ENCODE measurements around the gene HARBI1.

HARBI1 gene, protein sequence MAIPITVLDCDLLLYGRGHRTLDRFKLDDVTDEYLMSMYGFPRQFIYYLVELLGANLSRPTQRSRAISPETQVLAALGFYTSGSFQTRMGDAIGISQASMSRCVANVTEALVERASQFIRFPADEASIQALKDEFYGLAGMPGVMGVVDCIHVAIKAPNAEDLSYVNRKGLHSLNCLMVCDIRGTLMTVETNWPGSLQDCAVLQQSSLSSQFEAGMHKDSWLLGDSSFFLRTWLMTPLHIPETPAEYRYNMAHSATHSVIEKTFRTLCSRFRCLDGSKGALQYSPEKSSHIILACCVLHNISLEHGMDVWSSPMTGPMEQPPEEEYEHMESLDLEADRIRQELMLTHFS

DNA sequence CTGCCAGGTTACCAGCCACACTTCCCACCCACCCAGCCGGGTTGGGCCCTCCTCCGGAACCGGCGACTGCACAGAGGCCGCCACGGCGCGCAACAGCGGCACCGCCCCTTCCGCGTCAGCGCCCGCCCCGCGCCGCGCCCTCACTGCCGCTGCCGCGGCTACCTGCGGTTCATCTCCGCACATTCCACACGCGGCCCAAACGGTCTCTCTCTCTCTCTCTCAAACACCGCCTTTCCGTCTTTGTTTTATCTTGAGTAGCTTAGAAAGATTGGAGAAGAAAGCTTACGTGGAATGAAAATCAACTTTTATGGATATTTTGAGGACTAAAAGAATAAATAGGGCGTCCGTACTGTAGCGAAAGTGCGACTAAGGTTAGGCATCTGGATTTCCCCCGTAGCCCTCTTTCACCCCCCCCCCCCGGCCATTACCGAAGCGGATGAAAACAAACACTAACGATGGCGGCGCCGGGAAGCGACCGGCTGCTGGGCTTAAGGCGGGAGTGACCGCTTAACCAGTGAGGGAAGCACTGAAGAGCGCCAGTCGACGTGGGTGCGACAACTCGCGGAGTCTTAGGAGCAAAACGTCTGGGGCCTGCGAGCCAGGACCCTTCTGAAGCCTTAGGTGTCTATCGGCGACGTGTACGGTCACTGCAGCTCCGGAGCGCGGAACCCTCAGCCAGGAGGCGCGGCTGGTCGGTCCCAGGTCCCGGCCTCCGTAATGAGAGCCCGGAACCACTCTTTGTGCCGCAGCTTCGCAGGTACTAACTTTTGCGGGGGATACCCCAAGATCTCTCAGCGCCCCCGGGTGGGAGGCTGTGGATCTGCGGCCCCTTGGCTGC is at the start of gene HARBI1, which contains the start of gene ATG13:
HARBI1 (minus strand) TSS at position 94 of the 838 bp plus-strand sequence. CDS start 990 bp downstream, outside the sequence.
ATG13 (plus strand) TSS at position 420 of the 838 bp plus-strand sequence. CDS start 26,739 bp downstream, outside the sequence.
- DNase-seq (ENCODE audit: low read depth in 3 of 3) = peak; percentile 86 to 89 (median 87)

- DNase-seq (ENCODE audit: low read depth in 3 of 3) = no peak
Observed at GRCh38 chr11:46666516-46666915, 49.5 kb upstream of the HARBI1 start.

DNA sequence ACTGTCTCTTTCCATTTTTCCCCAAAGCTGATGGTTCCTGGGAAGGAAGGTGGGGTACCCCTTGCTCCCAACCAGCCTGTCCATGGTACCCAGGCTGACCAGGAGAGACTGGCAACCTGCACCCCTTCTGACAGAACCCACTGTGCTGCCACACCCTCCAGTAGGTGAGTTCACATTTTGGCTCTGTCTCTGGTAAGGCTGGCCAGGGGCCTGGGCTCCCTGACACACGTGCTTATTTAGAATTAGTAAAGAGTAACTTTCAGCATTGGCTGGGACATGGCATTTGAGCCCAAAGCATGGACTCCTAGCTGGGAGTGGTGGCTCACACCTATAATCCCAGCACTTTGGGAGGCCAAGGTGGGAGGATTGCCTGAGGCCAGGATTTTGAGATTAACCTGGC is 48.3 kb upstream of the HARBI1 start:
- no peak for DNase-seq (ENCODE audit: low read depth in 3 of 3)

DNA sequence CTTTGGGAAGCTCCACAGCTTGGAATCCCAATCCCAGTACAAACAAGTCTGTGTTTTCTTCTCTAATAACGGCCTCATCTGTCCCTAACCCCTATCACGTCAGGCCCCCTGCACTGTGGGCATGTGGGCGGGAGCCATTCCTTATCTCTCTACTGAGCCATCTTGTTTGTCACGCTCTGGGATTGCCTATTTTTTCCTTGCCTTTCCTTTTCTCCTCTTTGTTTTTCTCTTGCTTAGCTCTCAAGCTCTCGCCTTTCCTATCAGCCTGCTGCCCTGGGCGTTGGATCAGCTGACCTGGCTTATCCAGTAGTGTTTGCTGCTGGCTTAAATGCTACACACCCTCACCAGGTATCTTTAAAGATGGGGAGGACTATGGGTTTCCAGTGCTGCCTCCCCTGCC is 47.6 kb upstream of the HARBI1 start:
- no peak for DNase-seq (ENCODE audit: low read depth in 3 of 3)

- no peak for DNase-seq (ENCODE audit: low read depth in 3 of 3)
Observed at GRCh38 chr11:46663277-46663940, 46.4 kb upstream of the HARBI1 start.

DNA sequence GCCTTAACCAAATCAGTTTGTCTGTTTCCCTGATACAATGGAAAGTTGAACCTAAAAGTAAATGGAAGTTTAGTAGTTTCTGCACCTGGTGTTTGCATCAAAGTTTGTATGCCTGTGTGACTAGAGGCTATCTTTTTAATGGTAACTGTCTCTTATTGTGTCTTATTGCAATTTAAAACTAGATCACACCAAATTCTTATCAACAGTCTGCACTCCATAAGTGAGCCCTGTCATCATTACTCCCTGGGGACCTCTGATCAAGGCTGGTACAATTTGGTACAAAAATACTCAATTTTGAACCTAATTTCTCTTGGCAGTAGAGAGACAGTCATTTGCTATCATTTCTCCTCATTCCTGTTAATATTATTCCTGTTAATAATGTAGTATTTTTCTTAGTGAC is 45.3 kb upstream of the HARBI1 start:
- no peak for DNase-seq (ENCODE audit: low read depth in 3 of 3)

DNA sequence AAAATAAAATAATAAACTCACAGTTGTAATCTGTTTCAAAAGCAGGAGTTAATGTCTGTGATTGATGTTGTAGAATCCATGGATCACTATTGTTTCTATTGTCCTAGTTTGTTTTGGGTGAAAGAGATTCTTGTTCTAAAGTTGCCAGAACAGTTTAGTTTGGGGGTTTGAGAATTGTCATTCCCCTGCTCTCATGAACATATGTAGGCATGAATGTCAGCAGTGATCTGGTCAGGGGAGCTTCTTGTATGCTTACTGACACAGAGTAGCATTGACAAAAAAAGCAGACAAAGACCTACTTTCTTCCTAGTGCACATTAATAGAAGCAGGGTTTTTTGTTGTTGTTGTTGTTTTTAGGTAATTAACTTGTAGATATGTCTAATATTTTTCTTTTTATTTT is 44.8 kb upstream of the HARBI1 start:
- DNase-seq (ENCODE audit: low read depth in 3 of 3) = no peak

DNA sequence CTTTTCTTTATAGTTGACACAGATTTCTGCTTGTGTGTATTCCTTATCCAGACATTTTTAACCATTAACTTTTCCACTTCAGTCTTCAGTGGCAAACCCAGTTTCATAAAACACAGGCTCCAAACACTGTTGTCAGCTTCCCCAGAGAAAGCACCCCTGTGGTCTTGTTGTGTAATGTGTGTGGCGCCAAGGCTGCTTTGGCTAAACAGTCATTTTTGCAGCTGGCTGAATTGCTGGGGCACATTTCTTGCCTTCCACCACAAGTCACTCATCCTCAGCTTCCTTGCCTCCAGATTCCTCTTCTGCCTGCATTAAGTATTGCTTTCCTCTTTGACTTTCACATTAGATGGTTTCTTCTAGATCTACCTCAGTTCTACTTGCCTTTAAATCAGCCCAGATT is 42.9 kb upstream of the HARBI1 start:
- no peak for DNase-seq (ENCODE audit: low read depth in 3 of 3)

DNA sequence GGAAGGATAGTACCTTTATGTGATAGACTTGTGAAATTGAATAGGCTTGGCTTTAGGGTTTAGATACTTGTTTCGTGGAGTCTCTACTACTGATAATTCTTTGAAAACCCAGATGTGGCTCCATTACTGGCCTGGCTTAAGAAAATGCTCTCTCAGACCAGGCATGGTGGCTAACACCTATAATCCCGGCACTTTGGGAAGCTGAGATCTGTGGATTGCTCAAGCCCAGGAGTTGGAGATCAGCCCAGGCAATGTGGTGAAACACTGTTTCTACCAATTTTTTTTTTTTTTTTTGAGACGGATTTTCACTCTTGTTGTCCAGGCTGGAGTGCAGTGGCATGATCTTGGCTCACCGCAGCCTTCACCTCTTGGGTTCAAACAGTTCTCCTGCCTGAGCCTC is 41.2 kb upstream of the HARBI1 start:
- no peak for DNase-seq (ENCODE audit: low read depth in 3 of 3)

DNA sequence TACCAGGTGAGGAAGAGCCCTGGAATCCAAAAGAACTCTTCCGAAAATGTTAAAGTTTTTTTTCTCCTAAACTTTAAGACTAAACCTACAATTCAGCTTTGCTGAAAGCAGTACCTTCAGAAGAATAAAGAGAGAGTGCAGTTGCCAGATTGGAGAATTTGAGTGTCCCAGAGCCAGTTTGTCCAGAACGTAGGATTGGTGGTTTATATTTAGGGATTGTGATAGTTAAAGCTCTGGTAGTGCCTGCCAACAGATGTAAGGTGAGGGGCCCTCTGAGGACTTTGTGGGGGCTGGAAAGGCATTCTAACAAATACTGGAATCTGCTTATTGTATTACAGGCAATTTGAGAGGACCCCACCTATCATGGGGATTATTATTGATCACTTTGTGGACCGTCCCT is 40.2 kb upstream of the HARBI1 start:
- DNase-seq (ENCODE audit: low read depth in 3 of 3) = no peak

DNA sequence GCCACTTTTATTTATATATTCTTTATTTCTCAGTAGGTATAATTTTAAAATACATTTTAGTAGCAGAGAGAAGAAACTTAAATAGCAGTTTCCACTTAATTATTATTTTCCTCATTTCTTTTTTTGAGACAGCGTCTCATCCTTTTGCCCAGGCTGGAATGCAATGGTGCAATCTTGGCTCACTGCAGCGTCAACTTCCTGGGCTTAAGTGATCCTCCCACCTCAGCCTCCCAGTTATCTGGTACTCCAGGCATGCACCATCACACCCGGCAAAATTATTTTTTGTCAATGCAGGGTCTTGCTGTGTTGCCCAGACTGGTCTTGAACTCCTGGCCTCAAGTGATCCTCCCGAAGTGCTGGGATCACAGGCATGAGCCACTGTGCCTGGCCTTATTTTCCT is 38.6 kb upstream of the HARBI1 start:
- DNase-seq (ENCODE audit: low read depth in 3 of 3) = no peak

- DNase-seq (ENCODE audit: low read depth in 3 of 3) = no peak
Observed at GRCh38 chr11:46649180-46649738, 32.2 kb upstream of the HARBI1 start.

DNA sequence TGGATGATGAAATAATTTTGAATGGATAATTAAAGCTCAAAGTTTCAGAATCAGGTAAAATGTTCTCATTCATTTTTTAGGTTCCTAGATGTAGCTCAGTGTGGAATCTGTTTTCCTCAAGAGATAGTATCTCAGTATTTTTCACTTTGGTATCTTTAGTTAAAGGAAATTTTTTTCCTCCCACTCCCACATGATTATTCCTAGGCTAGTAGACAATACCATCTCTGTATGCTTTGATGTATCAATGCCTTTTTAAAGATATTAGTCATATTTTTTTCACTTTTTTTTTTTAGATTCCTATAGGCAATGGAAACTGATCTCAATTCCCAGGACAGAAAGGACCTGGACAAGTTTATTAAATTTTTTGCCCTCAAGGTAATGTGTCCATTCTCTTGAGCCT is 27.0 kb upstream of the HARBI1 start:
- DNase-seq (ENCODE audit: low read depth in 3 of 3) = no peak

DNA sequence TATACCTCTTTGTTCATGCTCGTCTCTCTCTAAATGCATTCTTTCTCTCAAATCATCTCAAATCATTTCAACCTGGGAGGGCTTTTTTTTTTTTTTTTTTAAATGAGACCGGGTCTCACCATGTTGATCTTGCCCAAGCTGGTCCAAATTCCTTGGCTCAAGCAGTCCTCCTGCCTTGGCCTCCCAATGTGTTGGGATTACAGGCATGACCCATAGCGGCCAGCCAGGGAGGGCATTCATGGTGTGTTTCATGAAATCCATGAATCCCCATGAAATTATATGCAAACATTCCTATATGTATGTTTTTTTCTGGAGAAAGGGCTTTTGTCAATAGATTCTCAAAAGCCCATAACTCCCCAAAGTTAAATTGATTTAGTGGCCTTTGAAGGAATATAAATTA is 26.5 kb upstream of the HARBI1 start:
- no peak for DNase-seq (ENCODE audit: low read depth in 3 of 3)

GRCh38 chr11:46642627-46643335 is 25.8 kb upstream of the HARBI1 start:
- no peak for DNase-seq (ENCODE audit: low read depth in 3 of 3)

DNA sequence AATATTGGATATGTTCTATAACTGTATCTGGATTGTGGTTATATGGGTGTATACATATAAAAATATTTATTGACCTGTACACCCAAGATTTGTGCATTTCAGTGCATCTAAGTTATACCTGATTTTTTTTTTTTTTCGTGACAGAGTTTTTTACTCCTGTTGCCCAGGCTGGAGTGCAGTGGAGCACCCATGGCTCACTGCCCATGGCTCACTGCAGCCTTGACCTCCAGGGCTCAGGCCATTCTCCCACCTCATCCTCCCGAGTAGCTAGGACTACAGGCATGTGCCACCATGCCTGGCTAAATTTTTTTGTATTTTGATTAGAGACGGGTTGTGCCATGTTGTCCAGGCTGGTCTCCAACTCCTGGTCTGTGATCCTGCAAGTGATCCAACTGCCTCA is 24.6 kb upstream of the HARBI1 start:
- DNase-seq (ENCODE audit: low read depth in 3 of 3) = no peak

DNA sequence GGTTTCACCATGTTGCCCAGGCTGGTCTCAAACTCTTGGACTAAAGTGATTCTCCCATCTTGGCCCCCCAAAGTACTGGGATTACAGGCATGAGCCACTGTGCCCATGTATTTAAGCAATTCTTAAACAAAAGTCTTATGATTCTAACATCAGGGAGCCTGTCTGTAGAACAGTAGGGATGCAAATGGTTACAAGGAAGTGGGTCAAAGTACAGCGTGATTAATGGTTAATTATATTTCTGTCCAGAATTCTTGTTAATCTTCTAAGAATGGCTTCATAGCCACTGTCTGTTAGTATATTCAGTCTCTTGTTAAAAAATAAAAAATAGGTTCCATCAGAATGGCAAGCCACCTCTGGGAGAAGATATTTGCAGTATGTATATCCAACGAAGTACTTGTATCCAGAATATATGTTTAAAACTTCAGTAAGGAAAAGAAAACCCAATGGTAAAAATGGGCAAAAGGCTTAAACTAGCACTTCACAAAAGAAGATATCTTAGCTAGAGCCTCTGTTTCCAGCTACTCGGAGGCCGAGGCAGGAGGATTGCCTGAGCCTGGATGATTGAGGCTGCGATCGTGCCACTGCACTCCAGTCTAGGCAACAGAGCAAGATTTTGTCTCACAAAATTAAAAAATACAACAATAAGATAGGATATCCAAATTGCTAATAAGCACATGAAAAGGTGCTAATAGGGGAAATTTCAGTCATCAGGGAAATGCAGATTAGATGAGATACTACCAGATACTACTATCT is 23.2 kb upstream of the HARBI1 start:
- no peak for DNase-seq (ENCODE audit: low read depth in 3 of 3)

DNA sequence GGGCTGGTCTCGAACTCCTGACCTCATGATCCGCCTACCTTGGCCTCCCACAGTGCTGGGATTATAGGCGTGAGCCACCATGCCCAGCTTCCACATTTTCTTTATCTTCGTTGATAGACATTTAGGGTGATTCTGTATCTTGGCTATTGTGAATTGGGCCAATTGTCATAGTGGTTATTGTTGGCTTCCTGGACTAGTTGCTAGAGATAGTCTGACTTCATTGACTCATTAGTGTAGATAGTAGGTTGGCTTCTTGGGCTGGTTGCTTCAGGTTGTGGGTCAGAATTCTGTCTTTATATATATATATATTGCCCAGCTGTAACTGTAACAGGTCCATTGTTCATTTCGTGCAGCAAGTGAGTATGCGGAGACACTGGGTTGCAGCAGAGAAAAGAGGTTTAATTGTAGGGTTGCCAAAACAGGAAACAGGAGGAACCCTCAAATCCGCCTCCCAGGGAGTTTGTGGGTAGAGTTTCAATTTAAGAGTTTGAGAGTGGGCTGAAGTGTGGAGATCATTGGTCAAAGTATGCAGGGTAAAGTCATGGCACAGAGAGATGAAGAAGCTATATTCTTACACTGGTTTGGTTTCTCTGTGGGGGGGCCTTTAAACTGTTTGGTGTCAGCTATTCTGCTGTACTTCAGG is 22.3 kb upstream of the HARBI1 start:
- DNase-seq (ENCODE audit: low read depth in 3 of 3) = no peak

DNA sequence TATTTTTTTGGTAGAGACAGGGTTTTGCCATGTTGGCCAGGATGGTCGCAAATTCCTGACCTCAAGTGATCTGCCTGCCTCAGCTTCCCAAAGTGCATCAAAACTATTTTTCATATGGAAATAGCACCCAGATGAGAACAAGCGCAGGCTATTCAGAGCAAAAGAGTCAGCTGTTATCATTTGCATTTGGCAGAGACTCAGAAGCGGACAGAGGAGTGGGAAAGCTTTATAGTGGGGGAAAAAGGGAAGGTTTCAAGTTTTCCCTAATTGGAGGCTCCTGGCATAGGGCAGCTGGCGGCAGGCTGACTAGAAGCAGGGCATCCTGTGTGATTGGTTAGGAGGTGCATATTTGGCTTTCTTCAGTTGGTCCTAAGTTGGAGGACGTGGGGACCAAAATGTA is 20.5 kb upstream of the HARBI1 start:
- no peak for DNase-seq (ENCODE audit: low read depth in 3 of 3)

GRCh38 chr11:46635557-46636139 is 18.6 kb upstream of the HARBI1 start:
- no peak for DNase-seq (ENCODE audit: low read depth in 3 of 3)
